ENCODE results near the gene ZBTB7C.
A peak's percentile ranks its signal among the peaks of the same experiment; 100 is the strongest.

ZBTB7C gene

DNA sequence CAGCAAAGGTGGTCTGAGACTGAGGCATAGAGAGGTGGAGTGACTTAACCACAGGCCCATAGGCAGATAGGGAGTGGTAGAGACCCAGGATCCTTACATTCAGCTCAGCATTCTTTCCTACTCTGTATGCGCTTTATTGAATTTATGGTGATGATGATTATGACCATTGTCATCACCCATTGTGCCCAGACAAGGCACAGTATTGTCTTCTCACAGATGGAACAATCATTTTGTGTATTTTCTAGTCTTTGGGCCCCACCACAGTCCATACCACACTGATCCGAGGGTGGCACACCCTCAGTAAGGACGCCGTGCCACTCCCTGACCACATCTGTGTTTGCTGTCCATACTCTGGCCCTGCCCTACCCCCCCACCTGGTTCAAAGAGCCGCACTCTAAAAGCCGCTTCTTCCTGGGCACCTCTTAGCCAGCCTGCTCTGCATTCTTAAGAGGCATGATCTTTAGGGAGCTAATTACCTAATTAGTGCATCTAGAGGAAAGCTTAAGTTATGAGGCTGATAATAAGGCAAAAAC, 299.2 kb downstream of the ZBTB7C start:
- no peak for DNase-seq

DNA sequence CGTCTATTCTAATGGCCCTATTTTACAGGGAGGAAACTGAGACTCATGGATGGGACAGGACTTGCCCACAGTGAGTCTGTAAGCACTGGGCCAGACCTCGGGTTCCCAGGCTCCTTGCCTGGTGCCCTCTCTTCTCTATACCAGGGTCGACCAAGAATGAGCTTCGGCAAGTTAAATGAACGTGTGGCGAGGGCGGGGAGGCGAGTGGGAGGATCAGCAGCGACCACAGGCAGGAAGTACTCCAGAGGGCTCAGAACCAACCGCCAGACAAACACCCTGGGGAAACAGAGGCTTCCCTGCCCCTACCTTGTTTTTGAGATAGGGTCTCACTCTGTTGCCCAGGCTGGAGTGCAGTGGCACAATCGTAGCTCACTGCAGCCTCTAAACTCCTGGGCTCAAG, 301.0 kb downstream of the ZBTB7C start:
- no peak for DNase-seq

DNA sequence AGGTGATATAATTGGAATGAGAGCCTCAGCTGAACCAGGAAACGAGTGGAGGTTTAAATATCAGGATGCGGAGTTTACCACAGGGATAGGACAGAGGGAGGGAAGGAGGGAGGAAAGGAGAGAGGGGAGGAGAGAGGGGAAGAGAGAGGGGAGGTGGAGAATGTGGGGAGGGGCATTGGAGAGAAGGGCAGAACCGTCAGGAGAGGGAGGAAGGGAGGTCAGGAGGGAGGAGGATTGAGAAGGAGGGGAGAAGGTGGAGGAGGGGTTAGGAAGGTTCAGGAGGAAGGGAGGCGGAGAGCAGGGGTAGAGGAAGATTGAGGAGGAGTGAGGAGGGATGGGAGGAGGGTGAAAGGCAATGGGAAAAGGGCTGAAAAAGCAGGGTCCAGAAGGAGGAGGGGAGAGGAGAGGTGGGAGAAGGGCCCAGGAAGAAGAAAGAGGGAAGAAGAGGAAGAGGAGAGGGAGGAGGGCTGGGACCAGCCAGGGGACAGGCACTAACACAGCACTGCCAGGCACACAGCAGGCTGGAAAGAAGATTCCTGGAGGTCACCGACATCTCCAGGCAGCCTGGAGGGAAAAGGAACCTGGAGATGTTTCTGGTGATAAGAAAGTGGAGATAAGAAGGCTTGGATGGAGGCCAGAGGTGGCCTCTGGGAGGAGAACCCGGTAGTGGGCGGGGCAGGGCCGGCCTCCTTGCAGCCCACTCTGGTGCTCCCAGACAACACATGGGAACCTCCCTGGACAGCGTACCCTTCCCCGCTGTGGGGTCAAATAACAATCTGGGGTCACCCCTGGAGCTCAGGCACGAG, 302.0 kb downstream of the ZBTB7C start:
- no peak for DNase-seq

DNA sequence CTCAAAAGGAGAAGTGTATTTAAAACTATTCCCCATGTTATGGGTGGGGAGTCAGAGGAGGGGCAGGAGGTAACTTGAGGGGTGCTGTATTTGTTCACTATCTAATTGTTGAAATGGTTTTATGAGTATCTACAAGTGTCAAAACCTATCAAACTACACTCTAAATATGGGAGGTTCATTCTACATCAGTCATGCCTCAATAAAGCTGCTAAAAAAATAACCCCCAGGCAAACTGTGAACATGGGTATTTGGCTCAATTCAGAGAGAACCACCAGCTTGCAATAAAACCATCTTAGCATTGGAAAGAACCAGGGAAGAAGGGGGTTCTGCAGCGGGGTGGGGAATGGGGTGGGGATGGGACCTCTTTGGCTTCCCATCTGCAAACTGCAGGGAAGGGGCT, 302.7 kb downstream of the ZBTB7C start:
- DNase-seq, result no peak

DNA sequence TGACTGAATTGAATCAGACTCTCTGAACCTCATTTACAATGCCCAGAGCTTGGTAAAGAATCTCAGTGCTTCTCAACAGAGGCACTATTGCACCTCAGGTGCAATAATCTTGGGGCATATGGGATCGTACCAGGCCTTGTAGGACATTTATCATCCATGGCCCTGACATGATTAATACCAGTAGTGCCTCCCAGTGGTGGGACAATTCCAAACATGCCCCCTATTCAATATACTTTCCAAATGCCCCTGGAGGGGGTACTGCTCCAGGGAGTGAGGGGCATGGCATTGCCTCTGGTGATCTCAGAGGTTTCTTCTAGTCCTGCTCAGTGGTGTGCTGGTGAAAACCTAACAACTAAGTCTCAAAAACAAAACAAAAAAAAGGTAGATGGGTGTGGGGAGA, 303.9 kb downstream of the ZBTB7C start:
- no peak for DNase-seq

DNA sequence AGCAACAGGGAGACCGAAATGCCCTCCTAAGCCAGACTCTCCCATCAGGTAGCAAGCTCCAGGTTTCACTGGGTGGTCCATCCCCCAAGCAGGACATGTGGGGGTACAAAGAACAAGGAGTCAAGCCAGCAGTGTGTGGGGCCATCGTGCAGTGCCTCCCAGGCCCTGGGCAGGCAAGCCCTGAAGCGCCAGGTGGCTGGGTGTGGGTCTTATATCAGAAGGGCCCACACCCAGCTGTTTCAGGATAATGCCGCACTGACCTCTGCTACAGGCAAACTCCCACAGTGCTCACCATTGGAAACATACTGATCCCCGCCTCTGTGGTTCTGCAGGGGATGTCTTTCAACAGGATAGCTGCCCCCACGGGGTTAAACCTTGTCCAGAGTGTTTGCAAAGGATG, 304.5 kb downstream of the ZBTB7C start:
- no peak for DNase-seq

DNA sequence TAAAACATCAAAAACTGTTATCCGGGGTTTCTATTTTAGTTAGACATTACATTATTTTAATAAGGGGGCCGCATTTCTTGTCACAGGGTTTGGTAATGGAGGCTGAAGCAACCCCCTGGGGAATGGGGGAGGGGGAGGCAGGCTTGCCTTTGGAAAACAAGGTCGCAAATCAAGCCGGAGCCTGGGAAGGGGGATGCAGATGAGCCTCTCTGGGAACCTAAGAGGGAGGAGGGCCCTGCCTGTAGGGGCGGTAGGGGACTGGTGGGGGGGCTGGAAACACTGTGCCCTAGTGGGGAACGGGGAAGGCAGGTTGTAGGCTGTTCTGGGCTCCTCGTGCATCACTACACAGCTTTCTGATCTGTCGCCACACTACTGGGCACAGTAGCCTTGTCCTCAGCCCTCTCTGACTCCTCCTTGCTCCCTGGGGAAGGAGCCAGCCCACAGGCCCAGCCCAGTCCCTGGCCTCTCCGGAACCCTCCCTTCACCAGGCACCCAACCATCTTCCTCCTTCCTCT, 308.5 kb downstream of the ZBTB7C start:
- peak; percentile 4 to 15 for DNase-seq

DNA sequence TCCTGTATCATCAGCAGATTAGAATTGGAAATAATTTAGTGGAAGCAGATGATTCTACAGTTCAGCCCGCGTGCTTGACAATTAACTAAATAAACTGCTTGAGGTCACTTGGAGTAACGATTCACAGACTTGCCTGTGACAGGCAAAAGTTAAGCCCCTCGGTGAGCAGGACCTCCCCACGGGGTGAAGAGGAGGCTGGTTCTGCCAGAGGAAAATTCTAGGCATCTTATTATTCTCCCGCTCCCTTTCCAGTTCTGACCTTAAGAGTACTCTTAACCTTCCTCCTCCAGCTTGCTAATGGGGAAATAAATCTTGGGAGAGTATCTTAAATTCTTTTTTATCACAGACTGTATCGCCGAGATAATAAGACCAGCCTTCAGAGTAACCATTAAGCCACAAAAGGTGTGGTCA, 309.0 kb downstream of the ZBTB7C start:
- no peak for DNase-seq

DNA sequence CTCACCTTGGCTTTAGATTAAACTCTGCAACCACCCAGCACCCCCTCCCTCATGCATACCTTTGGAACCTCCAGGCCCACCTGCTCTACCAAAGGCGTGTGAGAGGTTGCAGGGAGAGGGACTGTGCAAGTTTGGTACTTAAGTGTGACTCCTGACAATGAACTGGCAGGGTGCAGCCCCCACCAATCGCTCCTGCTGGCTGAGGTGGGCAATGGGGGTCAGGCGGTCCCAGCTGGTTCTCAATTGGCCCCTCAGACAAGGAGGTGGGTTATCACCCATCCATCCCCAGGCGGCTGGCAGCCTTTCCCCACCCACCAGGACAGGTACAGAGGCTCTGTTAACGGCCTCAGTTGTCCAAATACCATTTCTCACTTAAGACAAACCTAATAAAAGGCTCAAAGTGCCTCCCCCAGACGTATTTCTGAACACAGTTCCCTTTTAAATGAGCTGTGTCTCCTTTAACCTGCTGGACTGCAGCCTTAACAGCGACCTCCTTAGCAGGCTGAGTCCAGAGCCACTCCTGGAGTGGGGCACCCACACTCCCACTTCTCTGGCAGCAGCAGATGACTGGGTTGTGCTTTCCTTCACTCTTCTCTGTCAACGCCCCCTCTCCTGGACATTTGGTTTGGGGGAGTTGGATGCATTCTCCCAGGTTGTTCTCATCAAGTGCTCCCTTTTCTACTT, 309.6 kb downstream of the ZBTB7C start:
- DNase-seq, result no peak

DNA sequence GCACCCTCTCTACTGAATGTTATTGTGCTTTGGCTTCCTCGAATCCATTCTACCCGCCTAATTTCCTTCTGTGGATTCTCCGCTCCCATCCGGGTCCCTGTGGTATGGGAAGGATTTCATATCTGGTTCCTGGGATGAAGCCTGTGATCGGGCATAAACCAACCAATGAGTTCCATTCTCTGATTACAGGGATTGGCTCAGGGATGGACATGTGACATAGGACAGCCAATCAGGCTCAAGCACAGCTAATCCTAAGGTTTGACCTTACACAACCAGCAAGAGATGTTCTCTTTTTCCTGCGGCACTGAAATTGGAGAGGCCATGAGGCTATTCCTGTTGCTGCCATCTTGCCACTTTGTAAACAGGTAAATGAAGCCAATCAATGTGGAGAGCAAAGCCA, 310.6 kb downstream of the ZBTB7C start:
- DNase-seq, result no peak

DNA sequence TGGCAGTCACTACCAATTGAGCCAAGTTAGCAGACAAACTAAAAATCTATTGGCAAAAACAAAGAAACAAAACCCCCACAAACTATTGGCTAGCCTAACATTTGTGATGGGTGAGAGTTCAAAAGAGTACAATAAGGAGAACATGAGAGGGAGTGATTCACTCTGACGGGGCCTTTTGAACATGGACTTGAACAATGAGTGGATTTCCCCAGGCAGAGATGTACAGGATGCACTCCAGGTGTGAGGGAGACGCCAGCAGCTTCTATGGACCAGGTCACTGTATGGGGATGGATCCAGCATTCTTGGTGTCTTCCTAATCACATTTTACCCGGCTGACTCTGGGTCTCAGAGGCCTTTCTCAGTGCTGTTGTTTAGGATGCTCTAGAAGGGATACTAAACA, 311.2 kb downstream of the ZBTB7C start:
- no peak for DNase-seq

DNA sequence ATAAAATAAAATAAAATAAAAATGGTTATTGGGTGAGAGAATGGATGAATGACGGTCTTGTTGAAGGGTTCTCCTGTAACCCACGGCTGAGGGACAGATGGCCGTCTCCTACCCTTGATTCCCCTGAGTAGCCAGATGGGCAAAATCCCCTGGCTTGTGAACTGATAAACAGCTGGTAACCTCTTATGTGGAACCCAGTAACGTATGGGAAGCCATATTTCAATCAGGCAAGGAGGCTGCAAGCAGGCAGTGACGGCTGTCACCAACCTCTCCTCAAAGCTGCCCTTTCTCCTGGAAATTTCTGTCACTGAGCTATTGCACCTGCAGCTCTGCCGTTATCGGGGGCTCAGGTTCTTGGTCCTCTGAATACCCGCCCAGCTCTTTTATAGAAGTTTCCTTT, 313.5 kb downstream of the ZBTB7C start:
- no peak for DNase-seq

DNA sequence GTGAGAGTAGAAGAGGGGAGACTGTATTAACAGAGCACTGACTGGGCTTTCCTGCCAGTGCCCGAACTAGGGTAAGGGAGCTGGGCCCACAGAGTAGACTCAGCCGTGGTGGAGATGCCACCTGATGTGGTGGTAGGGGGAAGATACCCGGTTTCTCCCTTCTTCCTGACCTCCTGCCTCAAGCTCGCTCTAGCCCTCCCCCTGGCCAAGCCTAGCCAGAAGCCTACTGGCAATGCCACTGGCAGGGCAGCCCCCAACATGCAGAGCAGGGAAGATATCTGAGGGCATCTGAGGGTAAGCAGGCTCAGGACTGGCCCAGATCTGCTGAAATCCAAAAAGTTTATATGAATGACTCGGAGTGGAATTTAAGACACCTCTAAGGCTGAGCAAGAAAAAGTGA, 316.1 kb downstream of the ZBTB7C start:
- no peak for DNase-seq

DNA sequence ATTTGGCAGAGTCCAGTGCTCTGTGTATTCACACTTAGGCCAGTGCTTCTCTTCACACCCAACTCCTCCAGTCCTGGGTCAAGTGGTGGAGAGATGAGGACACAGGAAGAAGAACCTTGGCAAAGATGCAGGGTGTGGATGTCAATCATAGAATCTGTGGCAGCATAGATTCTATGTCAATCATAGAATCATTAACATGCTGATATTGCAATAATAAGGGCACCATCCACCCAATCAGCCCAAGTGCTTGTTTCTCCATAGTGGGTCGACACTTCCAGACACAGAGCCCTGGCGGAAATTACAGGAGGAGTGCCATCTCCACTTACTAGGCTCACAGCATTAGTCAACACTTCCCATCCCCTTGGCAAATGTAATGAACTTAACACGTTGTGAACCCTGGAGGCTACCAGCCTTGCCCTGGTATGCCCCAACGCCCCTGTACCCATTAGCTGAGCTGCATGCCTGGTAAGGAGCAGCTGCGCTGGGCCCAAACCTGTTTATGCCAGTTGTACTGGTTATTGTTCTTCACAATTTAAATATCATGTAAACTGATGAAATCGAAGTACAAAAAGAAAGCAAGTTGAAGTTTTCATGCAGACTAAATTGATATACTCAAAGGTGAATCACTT, 317.2 kb downstream of the ZBTB7C start:
- DNase-seq, result no peak

DNA sequence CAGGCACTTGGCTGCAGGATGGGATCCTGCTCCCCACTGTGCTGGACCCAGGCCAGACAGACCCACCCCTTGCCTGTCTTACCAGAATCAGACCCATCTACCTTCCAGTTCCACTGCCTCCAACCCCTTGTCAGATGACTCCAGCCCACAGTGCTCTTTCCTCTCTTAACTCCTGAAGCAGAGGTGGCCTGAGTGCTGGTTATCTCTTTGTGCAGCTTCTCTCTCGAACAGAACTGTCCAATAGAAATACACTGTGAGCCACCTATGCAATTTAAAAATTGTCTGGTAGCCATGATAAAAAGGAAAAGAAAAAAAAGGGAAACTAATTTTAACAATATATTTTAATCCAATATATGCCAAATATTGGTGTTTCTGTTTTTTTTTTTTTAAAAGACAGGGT, 318.5 kb downstream of the ZBTB7C start:
- no peak for DNase-seq

DNA sequence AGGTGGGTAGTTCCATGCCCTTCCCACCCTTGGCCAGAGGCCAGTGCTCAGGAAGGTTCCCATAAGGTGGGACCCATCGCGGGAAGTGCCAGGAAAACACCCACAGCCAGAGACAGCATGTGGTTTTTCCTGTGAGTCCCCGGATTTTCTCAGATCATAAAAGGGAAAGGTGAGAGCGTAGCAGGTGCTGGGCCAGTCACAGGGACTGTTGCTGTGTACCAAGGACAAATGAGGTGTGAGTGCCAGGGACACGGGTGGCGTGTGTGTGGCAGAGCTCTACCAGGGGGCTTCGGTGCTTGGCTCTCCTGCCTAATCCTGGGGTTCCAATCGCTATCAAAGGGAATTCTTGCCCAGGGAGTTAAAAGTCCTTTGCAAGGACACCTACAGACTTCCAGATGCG, 319.2 kb downstream of the ZBTB7C start:
- no peak for DNase-seq

DNA sequence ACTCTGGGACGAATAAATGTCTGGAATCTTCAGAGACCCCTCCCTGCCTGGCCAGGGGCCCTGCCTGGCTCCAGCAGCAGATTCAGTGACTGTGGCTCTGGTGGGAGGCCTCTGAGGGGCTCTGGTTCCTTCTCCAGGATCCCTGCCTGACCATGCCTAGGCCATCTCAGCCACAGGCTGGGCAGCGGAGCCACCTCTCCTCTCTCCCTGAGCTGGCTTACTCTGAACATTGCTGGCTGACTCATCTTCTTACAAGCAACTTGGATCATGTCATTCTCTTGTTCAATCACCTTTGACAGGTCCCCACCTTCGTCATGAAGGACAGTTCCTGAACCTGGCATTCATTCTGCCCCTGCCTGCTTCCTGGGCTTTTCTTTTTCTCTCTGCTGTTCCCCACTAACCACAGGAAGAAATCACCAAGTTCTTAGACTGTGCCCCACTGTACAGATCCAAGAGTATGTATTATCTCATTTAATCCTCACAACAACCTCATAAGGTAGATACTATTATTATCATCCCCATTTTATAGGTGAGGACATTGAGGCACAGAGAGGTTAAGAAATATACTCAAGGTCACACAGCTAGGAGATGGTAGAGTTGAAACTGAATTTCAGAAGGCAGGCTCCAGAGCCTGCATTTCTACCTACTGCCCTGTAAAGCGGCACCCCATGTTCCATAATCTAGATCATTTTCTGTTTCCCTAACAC, 323.2 kb downstream of the ZBTB7C start:
- no peak for DNase-seq

DNA sequence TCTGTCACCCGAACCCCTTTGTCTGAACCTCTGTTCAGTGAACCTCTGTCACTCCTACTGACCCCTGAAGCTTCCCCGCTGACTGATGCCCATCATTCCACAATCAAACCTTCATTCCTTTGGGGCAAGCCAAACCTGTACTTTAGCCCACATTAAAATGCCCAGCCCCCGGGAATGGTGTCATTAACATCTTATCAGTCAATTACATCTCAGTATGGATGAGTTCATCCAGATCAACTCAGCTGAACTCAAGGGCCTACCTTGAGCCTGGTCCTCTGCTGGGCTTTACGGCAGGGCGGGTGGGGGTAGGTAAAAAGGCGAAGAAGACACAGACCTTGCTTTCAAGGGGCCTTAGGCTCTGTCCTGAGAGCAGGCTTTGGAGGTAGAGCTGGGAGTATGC, 324.3 kb downstream of the ZBTB7C start:
- no peak for DNase-seq

DNA sequence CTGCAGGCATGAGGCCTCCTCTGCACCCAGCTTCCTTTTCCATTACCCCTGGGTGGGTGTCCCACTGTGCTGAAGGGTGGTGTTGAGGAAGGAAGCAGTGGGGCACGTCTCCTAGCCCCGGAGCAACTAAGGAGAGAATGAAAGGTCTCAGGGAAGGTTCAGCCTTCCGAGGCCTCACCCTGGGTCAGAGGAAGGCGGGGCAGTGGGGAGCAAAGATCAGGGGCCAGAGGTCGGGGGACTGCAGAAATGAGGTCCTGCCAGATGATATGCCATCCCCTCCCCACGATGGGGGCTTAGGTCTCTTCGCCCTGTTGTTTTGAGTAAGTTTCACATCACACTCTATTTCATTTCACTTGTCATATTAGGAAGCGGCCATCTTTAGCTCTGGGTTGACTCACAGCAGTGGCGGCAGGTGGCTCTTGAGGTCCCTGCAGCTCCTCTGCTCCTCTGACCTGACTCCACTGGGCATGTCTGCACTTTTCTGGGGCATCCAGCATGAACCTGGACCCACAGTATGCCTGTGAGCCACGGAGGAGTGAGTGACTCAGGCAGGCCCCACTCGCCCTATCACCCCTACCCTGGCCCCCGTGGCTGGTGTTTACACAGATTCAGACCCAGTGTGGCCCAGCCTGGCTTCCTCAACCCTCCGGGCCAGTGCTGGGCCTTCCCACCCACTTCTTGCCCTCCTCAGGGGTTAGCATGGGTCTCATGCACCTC, 325.0 kb downstream of the ZBTB7C start:
- DNase-seq, result no peak

DNA sequence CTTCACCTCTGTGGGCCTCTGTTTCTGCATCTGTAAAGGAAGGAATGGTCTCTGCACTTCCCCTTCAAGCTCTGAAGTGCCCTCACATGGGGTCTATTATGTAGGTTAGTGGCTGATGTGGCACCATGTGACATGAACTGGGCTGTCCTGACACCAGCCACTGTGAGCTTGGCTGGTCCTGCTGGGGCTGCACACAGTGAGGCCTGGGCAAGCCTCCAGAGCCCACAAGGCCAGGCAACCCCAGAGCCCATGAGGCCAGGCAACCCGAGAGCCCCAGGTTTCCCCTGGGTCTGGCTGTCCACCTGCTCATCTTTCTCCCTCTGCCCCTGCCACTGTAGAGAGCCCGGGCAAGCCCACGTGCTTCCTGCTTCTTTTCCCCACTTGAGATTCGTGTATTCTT, 328.6 kb downstream of the ZBTB7C start:
- DNase-seq, result no peak

DNA sequence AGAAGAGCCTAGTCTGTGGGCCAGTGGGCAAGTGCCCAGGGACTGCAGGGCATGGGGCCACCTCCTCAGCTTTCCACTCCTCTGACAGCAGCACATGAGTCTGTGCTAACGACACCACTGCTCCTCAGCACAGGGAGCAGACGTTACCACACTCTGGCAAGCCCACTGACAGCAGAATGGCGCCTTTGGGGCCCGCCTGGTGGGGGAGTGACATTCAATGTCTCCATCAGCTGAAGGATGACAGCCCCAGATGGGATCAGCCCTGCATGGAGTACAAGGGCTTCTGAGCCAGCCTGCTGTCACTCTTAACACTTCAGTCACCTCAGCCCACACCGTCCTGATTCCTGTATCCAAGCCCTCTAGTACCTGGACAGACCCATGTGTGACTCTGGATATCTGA, 329.3 kb downstream of the ZBTB7C start:
- no peak for DNase-seq

DNA sequence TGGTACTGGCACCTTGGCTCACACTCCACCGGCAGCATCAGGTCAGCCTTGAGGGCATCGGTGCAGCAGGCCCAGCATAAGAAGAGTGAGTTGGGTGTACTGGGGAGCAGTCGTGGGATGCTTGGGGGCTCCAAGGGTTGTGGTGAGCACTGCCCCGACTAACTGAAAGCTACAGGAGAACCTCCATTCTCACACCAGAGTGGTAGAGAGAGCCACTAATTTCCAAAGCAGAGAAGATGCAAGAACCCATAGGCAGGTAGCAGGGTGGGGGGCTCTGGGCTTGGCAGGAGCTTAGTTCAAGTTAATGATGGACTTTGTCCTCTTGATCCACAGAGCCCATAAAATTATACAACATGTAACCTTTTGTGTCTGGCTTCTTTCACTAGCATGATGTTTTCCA, 330.7 kb downstream of the ZBTB7C start:
- DNase-seq, result no peak

All from inflammatory macrophage (primary cell).